GM12874 (cell line): ENCODE data around the gene COX17.

Source experiments
- TF ChIP-seq, protein P1 (sequence below): IDR thresholded peaks from 2 replicates; pipeline ENCODE4 v1.5.1; 2011; ENCODE audit warnings: low read depth, mild to moderate bottlenecking, control low read depth, low read length, moderate library complexity; ENCODE audit not compliant: insufficient read depth

Gene COX17

DNA sequence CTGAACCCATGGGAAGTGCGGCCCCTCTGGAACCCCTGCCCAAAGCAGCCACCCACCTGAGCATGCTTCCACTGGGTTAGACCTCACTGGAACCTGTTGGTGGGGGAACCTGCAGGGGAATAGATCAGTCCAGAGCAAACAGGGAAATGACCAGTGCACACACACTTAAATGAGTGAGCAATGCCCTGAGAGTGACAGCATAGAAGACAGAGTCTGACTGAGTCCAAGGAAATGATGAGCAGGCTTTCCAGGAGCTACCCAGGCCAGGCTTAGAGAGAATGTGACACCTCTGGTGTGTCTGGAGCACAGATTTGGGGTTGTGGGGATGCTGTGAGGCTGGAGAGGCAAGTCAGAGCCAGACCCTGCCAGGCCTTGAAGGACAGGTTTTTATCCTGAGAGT, 51.0 kb downstream of the COX17 start:
- TF ChIP-seq, protein P1, sequence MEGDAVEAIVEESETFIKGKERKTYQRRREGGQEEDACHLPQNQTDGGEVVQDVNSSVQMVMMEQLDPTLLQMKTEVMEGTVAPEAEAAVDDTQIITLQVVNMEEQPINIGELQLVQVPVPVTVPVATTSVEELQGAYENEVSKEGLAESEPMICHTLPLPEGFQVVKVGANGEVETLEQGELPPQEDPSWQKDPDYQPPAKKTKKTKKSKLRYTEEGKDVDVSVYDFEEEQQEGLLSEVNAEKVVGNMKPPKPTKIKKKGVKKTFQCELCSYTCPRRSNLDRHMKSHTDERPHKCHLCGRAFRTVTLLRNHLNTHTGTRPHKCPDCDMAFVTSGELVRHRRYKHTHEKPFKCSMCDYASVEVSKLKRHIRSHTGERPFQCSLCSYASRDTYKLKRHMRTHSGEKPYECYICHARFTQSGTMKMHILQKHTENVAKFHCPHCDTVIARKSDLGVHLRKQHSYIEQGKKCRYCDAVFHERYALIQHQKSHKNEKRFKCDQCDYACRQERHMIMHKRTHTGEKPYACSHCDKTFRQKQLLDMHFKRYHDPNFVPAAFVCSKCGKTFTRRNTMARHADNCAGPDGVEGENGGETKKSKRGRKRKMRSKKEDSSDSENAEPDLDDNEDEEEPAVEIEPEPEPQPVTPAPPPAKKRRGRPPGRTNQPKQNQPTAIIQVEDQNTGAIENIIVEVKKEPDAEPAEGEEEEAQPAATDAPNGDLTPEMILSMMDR: no peak

- TF ChIP-seq, protein P1: no peak
Observed at GRCh38 chr3:119625451-119626153, 51.6 kb downstream of the COX17 start.

DNA sequence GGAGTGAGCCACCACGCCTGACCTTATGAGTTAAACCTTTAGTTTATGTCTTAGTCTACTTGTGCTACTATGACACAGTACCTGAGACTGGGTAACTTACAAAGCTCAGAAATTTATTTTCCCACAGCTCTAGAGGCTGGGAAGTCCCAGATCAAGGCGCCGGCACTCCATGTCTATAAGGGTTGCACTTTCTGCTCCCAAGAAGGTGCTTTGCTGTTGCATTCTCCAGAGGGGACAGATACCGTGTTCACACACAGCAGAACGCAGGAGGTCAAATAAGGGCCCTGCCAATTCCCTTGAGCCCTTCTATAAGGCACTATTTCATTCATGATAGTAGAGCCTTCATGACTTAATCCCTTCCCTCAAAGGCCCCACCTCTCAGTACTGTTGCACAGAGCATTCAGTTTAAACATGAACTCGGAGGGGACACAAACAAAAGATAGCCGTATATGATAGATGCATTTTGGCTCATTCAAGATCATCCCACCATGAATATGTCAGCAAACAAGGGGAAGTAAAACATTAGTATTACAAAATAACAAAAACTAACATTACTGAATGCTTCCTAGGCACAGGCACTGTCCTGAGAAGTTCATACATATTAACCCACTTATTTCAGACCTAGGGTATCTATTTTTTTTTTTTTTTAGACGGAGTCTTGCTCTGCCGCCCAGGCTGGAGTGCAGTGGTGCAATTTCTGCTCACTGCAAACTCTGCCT, 53.0 kb downstream of the COX17 start:
- TF ChIP-seq, protein P1: no peak

GRCh38 chr3:119620899-119621298, 56.3 kb downstream of the COX17 start:
- TF ChIP-seq, protein P1: no peak
